Small intestine (tissue), 16 donors: ENCODE measurements around the gene IQSEC2. TPM values are rescaled to one million over a fixed set of nuclear protein-coding genes. Genes with fewer than 3 reads are reported as not detected.
A peak's percentile ranks its signal among the peaks of the same experiment; 100 is the strongest.

Experiments used
- DNase-seq, 2 donors: peaks; one replicate each; pipeline versions ENCODE4 v3.0.0 to v3.0.0-alpha.2; 2013
- FAIRE-seq: peaks from 2 replicates; lab custom pipeline; 2012; peaks lifted over from hg19 to GRCh38; lab: Jason Lieb, UNC
- H3K27ac ChIP-seq, 3 donors: one replicate each; pipeline ENCODE4 v1.5.1; 2013; ENCODE audit warnings: low read length in 2 of 3, mild to moderate bottlenecking in 2 of 3, control low read depth in 1 of 3, inconsistent platforms in 1 of 3, low read depth in 1 of 3, moderate library complexity in 1 of 3
- H3K27me3 ChIP-seq, 3 donors: one replicate each; pipeline ENCODE4 v1.6.1; 2013; ENCODE audit warnings: low read length in 3 of 3, inconsistent platforms in 1 of 3; ENCODE audit not compliant: control insufficient read depth in 3 of 3, insufficient read depth in 3 of 3
- H3K36me3 ChIP-seq, 3 donors: one replicate each; pipeline ENCODE4 v1.6.1; 2013; ENCODE audit warnings: low read length in 3 of 3, inconsistent platforms in 1 of 3, low read depth in 1 of 3, mild to moderate bottlenecking in 1 of 3, moderate library complexity in 1 of 3; ENCODE audit not compliant: control insufficient read depth in 3 of 3, insufficient read depth in 2 of 3
- H3K4me1 ChIP-seq, 3 donors: one replicate each; pipeline ENCODE4 v1.6.1; 2013; ENCODE audit warnings: low read length in 2 of 3, inconsistent platforms in 1 of 3, low read depth in 1 of 3, mild to moderate bottlenecking in 1 of 3, moderate library complexity in 1 of 3; ENCODE audit not compliant: control insufficient read depth in 3 of 3, insufficient read depth in 2 of 3
- H3K4me3 ChIP-seq, 3 donors: one replicate each; pipeline ENCODE4 v1.5.1; 2013; ENCODE audit warnings: low read length in 3 of 3, control low read depth in 1 of 3, inconsistent platforms in 1 of 3, low read depth in 1 of 3, mild to moderate bottlenecking in 1 of 3, moderate library complexity in 1 of 3
- H3K9me3 ChIP-seq, 2 donors: one replicate each; pipeline ENCODE4 v1.6.1; 2013; ENCODE audit warnings: low read depth in 1 of 2, low read length in 1 of 2; ENCODE audit not compliant: control insufficient read depth in 2 of 2, insufficient read depth in 1 of 2
- WGBS, 3 donors: extraction: QIAGEN DNeasy Blood & Tissue Kit; methylation state at CpG; one replicate each; pipeline ENCODE4 v1.1.7; 2013; 5-methylcytosine and 5-hydroxymethylcytosine counted together
- long read RNA-seq, 10 donors: transcript quantifications; one replicate each; lab custom pipeline, GENCODE V29; 2026
- polyA plus RNA-seq, 4 donors: library from polyadenylated mRNA; stranded (reverse) in 3 of 4; unstranded in 1 of 4; fragments of 200-250 nt in 3 of 4; fragments of 120-200 nt in 1 of 4; gene quantifications; one replicate each; pipeline versions ENCODE4 v1.2.1 to v1.2.3, GENCODE V29; 2013
- donor health status: healthy with polysubstance abuse.
- donor health status: control.
- donor health status: control.
- donor health status: Bipolar disorder and iron deficiency.
- donor health status: healthy.

The IQSEC2 gene
- polyA plus RNA-seq = 10 to 100 TPM; 14.9 to 44.5 (median 27.4) TPM
- long read RNA-seq, donor 1, transcript IQSEC2-210 (3 exons, 936 nt) = major isoform, 5 of 11 reads
- long read RNA-seq, donor 1, partial matches to known transcripts = 0 of 11 reads
- long read RNA-seq, donor 1, other reads (novel, unspliced or antisense) = 0 of 11 reads
- long read RNA-seq, donor 2, partial matches to known transcripts = 0 of 3 reads
- long read RNA-seq, donor 2, other reads (novel, unspliced or antisense) = 0 of 3 reads
- long read RNA-seq, donor 3, transcript IQSEC2-210 (3 exons, 936 nt) = major isoform, 5 of 11 reads
- long read RNA-seq, donor 3, partial matches to known transcripts = 5 of 11 reads
- long read RNA-seq, donor 3, other reads (novel, unspliced or antisense) = 0 of 11 reads
- long read RNA-seq, donor 4 = 0 reads
- long read RNA-seq, donor 5 = 0 reads
- long read RNA-seq, donor 6, partial matches to known transcripts = 0 of 1 reads
- long read RNA-seq, donor 6, other reads (novel, unspliced or antisense) = 0 of 1 reads
- long read RNA-seq, donor 7, full-length matches to known transcripts = 6 of 6 reads
- long read RNA-seq, donor 7, partial matches to known transcripts = 0 of 6 reads
- long read RNA-seq, donor 7, other reads (novel, unspliced or antisense) = 0 of 6 reads
- long read RNA-seq, donor 8, partial matches to known transcripts = 0 of 1 reads
- long read RNA-seq, donor 8, other reads (novel, unspliced or antisense) = 0 of 1 reads
- long read RNA-seq, donor 9 = 0 reads
- long read RNA-seq, donor 10, partial matches to known transcripts = 0 of 1 reads
- long read RNA-seq, donor 10, other reads (novel, unspliced or antisense) = 0 of 1 reads

DNA sequence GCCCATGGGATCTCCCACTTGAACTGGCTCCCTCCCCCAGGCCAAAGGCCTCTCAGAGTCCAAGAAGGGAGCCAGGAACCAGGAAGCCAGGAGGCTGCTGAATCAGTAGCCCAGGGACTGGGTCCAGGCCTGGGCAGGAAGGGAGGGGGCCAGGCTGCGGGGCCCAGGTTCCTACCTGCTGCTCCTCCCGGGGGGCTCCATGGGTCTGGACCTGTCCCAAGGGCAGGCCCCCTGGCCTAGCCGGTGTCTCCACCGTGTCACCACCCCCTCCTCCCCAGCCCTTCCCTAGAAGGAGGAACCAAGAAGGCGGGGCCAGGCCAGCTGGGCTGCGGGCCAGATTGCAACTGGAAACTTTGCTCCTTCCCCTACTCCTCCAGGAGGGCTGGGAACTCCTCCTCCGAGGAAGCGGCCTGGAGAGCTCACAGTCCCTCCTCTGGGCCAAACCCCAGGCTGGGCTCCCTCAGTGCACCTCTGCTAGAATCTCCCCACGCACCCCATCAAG lies at the start of gene IQSEC2:
TSS of gene IQSEC2 (minus strand) at position 264 of the 502 bp plus-strand sequence.
- DNase-seq (peak; percentile 84 to 86), FAIRE-seq (no peak)
- peaks cover 0 to 14% (median 4%) of the 10 kb centered on the region in 3 donors for H3K4me1 ChIP-seq
- H3K27me3 ChIP-seq = no peaks in the 10 kb centered on the region
- no peaks in the 10 kb centered on the region for H3K36me3 ChIP-seq
- no peaks in the 10 kb centered on the region for H3K9me3 ChIP-seq
- peak within 1 kb of the TSS; percentile 73 to 92 (median 92) for H3K27ac ChIP-seq
- H3K4me3 ChIP-seq = peak within 1 kb of the TSS; percentile 25 to 52 (median 34)
- 7 to 16% (median 13%) methylated on average over 3 to 9 of the region's 9 CpGs for WGBS, 3 donors

DNA sequence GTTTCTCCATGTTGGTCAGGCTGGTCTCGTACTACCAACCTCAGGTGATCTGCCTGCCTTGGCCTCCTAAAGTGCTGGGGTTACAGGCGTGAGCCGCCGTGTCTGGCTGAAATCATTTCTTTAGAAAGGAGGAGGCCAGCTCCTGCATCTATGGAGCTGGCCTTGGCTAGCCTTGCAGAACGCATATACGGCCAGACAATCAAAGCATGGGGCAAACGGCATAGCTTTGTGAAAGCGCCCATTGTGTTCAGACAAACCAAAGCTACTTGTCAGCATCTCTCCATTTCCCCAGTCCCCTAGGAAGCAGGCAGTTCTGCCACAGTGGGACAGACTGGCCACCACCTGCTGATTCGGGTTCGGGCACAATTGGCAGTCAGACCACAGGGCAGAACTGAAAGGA lies 48.9 kb upstream of the IQSEC2 start:
- H3K4me1 ChIP-seq = no peaks in the 10 kb centered on the region
- FAIRE-seq (no peak), DNase-seq (no peak)
- H3K9me3 ChIP-seq = no peaks in the 10 kb centered on the region
- 69 to 89% (median 76%) methylated on average over 8 to 10 of the region's 10 CpGs for WGBS, 3 donors
- peaks cover 0 to 7% (median 0%) of the 10 kb centered on the region in 3 donors for H3K27me3 ChIP-seq
- H3K27ac ChIP-seq = no peak overlapping the region
- H3K4me3 ChIP-seq = no peak overlapping the region
- H3K36me3 ChIP-seq = no peaks in the 10 kb centered on the region

DNA sequence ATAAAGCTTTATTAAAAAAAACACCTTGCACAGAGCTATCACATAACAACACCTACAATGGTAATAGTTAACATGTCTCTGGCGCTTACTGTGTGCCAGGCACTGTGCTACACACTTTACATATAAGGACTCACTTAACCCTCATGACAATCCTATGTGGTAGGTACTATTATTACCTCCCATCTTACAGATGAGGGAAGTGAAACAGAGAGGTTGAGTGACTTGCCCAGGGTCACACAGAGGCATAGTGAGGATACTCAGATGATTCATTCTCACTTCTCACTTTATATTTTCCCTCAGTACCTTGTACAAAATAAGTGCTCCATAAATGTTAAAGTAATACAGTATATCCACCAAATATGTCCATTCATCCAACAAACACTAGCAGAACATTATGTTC lies 43.4 kb upstream of the IQSEC2 start:
- no peak for DNase-seq
- Histone ChIP-seq H3K27ac (no peak overlapping the region), H3K4me1 (no peaks in the 10 kb centered on the region), H3K9me3 (no peaks in the 10 kb centered on the region), H3K27me3 (peaks cover 0 to 29% (median 2%) of the 10 kb centered on the region in 3 donors), H3K4me3 (no peak overlapping the region), H3K36me3 (no peaks in the 10 kb centered on the region)
- FAIRE-seq = no peak
- 84 to 89% (median 86%) methylated on average over 1 of the region's 1 CpG for WGBS, 3 donors

DNA sequence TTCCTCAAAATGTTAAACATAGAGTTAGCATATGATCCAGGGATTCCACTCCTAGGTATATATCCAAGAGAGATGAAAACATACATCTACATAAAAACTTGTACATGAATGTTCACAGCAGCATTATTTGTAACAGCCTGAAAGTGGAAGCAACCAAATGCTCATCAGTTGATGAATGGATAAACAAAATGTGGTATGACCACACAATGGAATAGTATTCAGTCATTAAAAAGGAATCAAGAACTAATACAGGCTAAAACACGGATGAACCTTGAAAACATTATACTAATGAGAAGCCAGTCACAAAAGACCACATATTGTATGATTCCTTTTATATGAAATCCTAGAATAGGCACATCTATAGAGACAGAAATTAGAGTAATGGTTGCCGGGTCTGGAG lies 42.7 kb upstream of the IQSEC2 start:
- no peak for DNase-seq
- Histone ChIP-seq H3K9me3 (no peaks in the 10 kb centered on the region), H3K4me1 (no peaks in the 10 kb centered on the region), H3K4me3 (no peak overlapping the region), H3K27ac (no peak overlapping the region), H3K36me3 (no peaks in the 10 kb centered on the region), H3K27me3 (peaks cover 0 to 37% (median 4%) of the 10 kb centered on the region in 3 donors)
- 82 to 93% (median 92%) methylated on average over 2 of the region's 2 CpGs for WGBS, 3 donors
- no peak for FAIRE-seq

DNA sequence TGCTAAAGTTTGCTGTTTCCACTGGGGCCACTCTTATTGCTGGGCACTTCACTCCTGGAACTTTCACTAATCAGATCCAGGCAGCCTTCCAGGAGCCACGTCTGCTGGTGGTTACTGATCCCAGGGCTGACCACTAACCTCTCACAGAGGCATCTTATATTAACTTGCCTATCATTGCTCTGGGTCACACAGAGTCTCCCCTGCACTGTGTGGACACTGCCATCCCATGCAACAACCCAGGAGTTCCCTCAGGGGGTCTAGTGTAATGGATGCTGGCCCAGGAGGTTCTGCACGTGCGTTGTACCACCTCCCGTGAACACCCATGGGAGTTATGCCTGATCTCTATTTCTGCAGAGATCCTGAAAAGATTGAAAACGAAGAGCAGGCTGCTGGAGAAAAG lies 41.8 kb upstream of the IQSEC2 start:
- H3K36me3 ChIP-seq = no peaks in the 10 kb centered on the region
- H3K4me3 ChIP-seq = no peak overlapping the region
- H3K27ac ChIP-seq = no peak overlapping the region
- FAIRE-seq = no peak
- peaks cover 0 to 44% (median 4%) of the 10 kb centered on the region in 3 donors for H3K27me3 ChIP-seq
- no peaks in the 10 kb centered on the region for H3K4me1 ChIP-seq
- 49 to 53% (median 50%) methylated on average over 5 of the region's 5 CpGs for WGBS, 3 donors
- no peaks in the 10 kb centered on the region for H3K9me3 ChIP-seq
- no peak for DNase-seq

DNA sequence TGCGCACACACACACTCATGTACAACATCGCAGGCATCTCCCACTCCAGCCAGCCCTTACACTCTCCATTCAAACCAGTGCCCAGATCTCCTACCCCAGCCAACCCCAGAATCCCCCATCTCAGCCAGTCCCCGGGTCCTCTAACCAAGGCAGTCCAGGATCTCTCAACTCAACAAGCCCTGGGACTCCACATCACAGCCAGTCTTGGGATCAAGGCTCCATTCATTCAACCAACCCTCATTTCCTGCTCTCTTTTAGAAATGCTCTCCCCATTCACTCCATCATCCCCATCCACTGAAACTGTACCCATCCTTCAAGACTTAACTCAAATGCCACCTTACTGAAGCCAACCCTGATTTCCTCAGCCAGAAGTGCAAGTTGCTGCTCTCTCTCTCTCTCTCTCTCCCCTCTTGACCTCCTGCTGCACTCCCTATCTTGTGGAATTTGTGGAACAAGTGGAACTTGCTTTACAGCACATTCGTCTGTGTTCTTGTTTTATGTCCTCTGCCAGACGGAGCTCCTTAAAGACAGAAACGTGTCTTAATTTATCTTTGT lies 40.6 kb upstream of the IQSEC2 start:
- H3K27me3 ChIP-seq = peaks cover 0 to 41% (median 4%) of the 10 kb centered on the region in 3 donors
- no peak for FAIRE-seq
- 14 to 28% (median 21%) methylated on average over 6 of the region's 6 CpGs for WGBS, 3 donors

DNA sequence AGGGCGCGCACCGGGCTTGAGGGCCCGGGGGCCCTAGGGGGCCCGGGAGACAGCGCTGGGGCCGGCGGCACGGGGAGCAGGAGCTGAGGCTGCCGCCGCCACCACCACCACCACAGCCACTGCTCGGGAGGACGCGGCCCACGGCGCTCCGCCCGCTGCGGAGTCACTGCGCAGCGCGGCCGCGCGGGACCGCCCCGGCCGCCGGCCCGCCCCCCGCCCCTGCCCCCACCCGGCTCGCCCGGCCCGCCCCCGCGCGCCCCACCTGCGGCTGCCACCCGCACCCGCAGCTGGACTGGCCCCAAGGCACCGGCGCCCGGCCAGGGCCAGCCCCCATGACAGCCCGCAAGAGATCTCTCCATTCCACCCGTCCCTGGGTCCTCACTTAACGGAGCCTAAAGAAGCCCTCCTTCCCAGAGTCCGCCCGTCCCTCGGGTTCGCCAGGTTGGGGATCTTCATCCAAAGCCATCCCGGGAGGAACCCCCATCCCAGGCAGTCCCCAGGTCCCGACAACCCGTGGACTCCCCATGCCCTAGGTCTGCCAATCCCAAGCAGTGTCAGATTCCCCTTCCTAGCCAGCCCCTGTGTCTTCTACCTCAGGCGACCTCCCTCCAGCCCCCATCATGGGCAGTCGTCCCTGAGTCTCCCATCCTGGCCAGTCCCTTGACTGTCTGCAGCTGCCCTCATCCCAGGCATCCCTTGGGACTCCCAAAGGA lies 40.0 kb upstream of the IQSEC2 start:
- WGBS, 3 donors = 0 to 7% (median 1%) methylated on average over 2 to 50 of the region's 56 CpGs
- no peaks in the 10 kb centered on the region for H3K4me1 ChIP-seq
- no peaks in the 10 kb centered on the region for H3K36me3 ChIP-seq
- H3K27ac ChIP-seq = no peak overlapping the region
- H3K4me3 ChIP-seq = peak overlapping the region in 1 of 3 donors; percentile 46
- H3K27me3 ChIP-seq = peaks cover 0 to 41% (median 4%) of the 10 kb centered on the region in 3 donors
- DNase-seq (no peak), FAIRE-seq (no peak)
- H3K9me3 ChIP-seq = no peaks in the 10 kb centered on the region

More for the DNA sequence above, 40.6 kb upstream of the IQSEC2 start:
- H3K9me3 ChIP-seq = no peaks in the 10 kb centered on the region
- H3K4me3 ChIP-seq = no peak overlapping the region
- no peaks in the 10 kb centered on the region for H3K36me3 ChIP-seq
- no peak for DNase-seq
- no peak overlapping the region for H3K27ac ChIP-seq
- H3K4me1 ChIP-seq = no peaks in the 10 kb centered on the region
